HG03196 (cell line): Measurements from ENCODE around the gene RERE.
"Not testable (repeated sequence)": the region's sequence is repeated elsewhere in the genome, so short reads cannot be mapped to it uniquely, and the experiment has no call there.

ENCODE experiments used
- ATAC-seq: cut with Tn5 transposase; IDR thresholded peaks from one replicate; pipeline ENCODE4 v1.9.1; 2021; ENCODE audit not compliant: unreplicated experiment

RERE gene

GRCh38 chr1:8695442-8695841, 122.0 kb downstream of the RERE start:
- ATAC-seq = not testable (repeated sequence)

GRCh38 chr1:8693107-8693506, 124.3 kb downstream of the RERE start:
- ATAC-seq = no peak

GRCh38 chr1:8691662-8692061, 125.8 kb downstream of the RERE start:
- ATAC-seq = no peak

GRCh38 chr1:8690253-8690525, 127.3 kb downstream of the RERE start:
- ATAC-seq = no peak

- ATAC-seq = no peak
These were observed 127.8 kb downstream of the RERE start for GRCh38 chr1:8689431-8690252.

- ATAC-seq = no peak
These were observed 129.9 kb downstream of the RERE start for GRCh38 chr1:8687538-8687937.

- ATAC-seq = no peak
These were observed 130.4 kb downstream of the RERE start for GRCh38 chr1:8687039-8687438.

- no peak for ATAC-seq
These were observed 132.0 kb downstream of the RERE start for GRCh38 chr1:8685463-8685862.

- no peak for ATAC-seq
These were observed 132.8 kb downstream of the RERE start for GRCh38 chr1:8684590-8684989.

- no peak for ATAC-seq
These were observed 134.9 kb downstream of the RERE start for GRCh38 chr1:8682573-8682972.

GRCh38 chr1:8681911-8682310, 135.5 kb downstream of the RERE start:
- no peak for ATAC-seq

- no peak for ATAC-seq
These were observed 136.5 kb downstream of the RERE start for GRCh38 chr1:8680664-8681650.

GRCh38 chr1:8679929-8680663, 137.3 kb downstream of the RERE start:
- no peak for ATAC-seq

GRCh38 chr1:8679395-8679800, 138.0 kb downstream of the RERE start:
- ATAC-seq = no peak

GRCh38 chr1:8678673-8679394, 138.6 kb downstream of the RERE start:
- no peak for ATAC-seq

- ATAC-seq = no peak
These were observed 139.7 kb downstream of the RERE start for GRCh38 chr1:8677782-8678181.

- no peak for ATAC-seq
These were observed 140.6 kb downstream of the RERE start for GRCh38 chr1:8676813-8677212.

GRCh38 chr1:8676072-8676471, 141.4 kb downstream of the RERE start:
- ATAC-seq = no peak

- no peak for ATAC-seq
These were observed 142.5 kb downstream of the RERE start for GRCh38 chr1:8674912-8675311.

GRCh38 chr1:8674481-8674880, 143.0 kb downstream of the RERE start:
- ATAC-seq = no peak
